ENCODE results near the gene KLHL42.
A peak's percentile ranks its signal among the peaks of the same experiment; 100 is the strongest.
"Not testable (repeated sequence)": the region's sequence is repeated elsewhere in the genome, so short reads cannot be mapped to it uniquely, and the experiment has no call there.

The KLHL42 gene, protein sequence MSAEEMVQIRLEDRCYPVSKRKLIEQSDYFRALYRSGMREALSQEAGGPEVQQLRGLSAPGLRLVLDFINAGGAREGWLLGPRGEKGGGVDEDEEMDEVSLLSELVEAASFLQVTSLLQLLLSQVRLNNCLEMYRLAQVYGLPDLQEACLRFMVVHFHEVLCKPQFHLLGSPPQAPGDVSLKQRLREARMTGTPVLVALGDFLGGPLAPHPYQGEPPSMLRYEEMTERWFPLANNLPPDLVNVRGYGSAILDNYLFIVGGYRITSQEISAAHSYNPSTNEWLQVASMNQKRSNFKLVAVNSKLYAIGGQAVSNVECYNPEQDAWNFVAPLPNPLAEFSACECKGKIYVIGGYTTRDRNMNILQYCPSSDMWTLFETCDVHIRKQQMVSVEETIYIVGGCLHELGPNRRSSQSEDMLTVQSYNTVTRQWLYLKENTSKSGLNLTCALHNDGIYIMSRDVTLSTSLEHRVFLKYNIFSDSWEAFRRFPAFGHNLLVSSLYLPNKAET

DNA sequence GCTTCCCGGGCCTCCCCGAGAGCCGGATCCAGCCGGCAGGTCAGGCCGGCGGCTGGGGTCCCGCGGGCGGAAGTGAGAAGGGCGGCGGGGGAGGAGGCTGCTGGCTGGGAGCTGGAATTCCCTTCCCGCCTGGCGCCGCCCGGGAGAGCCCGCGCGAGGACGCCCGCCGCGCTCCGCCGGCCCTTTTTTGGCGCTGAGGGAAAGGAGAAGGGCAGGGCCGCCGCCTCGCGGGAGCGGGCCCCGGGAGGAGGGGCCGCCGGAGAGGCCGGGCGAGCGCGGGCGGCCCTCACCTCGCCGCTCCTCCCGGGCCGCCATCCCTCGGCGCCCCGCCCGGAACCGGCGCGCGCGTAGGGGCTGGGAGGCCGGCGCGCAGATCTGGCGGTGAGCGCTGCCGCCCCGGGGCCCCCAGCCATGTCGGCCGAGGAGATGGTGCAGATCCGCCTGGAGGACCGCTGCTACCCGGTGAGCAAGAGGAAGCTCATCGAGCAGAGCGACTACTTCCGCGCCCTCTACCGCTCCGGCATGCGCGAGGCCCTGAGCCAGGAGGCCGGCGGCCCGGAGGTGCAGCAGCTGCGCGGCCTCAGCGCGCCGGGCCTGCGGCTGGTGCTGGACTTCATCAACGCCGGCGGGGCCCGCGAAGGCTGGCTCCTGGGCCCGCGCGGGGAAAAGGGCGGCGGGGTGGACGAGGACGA, at the start of gene KLHL42, which contains the start of gene MANSC4:
Gene KLHL42, plus strand, starts transcription at position 314 of the 692 bp plus-strand sequence. Its CDS starts 98 bp downstream, at position 412.
Gene MANSC4, minus strand, starts transcription at position 317 of the 692 bp plus-strand sequence. CDS start 8,960 bp downstream, outside the sequence.
- peak; percentile 60 for DNase-seq

GRCh38 chr12:27732281-27732680, 47.8 kb upstream of the KLHL42 start:
- no peak for DNase-seq

DNA sequence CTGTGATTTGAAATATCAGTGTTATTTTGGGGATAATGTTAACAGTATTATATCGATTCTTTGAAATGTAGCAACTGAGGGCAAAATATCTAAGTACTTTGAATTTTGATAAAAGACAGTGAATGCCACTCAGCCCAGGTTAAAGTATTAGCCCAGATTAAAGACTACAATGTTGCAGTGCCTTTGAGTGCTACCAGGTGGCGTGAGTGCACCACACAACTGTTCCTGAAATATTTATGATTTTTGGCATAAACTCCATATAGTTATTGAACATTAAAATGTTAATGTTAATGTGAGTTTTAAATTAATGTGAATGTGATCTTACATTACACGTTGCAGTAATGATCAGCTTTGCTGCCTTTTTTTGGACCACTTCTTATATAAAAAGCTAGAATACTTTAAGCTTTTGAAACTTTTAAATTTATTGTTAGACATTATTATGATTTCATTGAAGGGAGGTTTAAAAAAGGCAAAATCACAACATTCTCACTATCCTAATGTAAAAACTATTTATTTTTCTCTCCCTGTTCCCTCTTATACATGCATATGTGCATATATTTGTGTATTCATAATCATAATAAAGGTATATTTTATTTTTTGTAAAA, 46.9 kb upstream of the KLHL42 start:
- no peak for DNase-seq

GRCh38 chr12:27733791-27734190, 46.2 kb upstream of the KLHL42 start:
- no peak for DNase-seq

DNA sequence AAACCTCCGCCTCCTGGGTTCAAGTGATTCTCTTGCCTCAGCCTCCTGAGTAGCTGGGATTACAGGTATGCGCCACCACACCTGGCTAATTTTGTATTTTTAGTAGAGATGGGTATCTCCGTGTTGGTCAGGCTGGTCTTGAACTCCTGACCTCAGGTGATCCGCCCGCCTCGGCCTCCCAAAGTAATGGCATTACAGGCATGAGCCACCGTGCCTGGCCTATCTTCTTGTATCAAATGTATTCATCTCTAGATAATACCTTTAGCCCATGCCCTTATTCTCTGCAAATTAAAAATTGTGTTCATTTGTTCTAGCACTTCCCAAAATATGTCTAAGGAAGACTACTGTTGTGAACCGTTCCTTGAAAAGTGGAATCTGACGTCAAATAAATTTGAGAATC, 45.7 kb upstream of the KLHL42 start:
- not testable (repeated sequence) for DNase-seq

GRCh38 chr12:27743601-27744000, 36.4 kb upstream of the KLHL42 start:
- DNase-seq = no peak

GRCh38 chr12:27745734-27746133, 34.3 kb upstream of the KLHL42 start:
- not testable (repeated sequence) for DNase-seq

DNA sequence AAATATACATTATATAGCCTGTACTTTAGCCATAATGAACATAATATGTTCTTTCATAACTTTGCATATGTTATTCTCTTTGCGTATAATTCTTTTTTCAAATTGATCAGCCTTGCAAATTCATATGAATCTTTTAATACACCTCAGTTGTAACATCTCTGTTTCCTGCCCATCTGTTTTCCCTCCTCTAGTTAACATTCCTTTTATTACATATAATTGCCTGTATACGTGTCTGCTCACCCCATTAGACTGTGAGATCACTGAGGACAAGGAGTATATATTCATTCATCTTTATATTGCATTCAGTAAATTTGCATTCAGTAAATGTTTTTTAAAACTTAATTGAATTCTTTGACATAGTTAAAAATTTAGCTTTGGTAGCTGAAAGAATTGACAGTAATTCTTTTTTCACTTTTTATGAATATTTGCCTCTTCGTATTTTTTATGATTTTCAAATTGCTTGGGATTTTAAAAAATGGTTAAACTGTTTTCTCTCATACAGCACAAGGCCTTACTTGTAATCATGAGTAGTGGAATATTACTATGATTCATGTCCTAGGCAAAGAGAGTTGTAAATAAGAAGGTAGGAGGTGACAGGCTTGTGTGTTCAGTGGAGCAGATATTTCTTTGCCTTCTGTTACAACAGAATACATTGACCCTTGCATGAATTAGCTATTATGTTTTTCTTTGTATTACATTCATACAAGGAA, 32.8 kb upstream of the KLHL42 start:
- no peak for DNase-seq

- DNase-seq = no peak
These were observed 28.5 kb upstream of the KLHL42 start for GRCh38 chr12:27751386-27752047.

DNA sequence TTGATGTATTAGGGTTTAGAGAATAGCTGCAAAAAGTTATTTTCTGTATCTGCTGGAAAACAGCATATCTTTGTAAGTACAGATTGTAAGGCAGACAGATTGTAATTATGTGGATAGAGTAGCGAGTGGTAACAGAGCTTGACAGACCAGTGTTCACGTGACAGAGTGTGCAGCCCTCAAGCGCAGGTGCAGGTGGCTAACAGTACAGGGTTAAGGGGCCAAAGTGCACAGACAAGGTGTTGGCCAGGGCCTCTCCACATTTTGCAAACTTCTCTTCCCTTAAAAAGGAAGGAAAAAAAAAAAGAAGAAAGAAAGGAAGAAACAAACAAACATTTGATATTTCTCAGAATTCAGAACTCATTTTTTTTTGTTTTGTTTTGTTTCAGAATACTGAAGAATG, 25.2 kb upstream of the KLHL42 start:
- no peak for DNase-seq

DNA sequence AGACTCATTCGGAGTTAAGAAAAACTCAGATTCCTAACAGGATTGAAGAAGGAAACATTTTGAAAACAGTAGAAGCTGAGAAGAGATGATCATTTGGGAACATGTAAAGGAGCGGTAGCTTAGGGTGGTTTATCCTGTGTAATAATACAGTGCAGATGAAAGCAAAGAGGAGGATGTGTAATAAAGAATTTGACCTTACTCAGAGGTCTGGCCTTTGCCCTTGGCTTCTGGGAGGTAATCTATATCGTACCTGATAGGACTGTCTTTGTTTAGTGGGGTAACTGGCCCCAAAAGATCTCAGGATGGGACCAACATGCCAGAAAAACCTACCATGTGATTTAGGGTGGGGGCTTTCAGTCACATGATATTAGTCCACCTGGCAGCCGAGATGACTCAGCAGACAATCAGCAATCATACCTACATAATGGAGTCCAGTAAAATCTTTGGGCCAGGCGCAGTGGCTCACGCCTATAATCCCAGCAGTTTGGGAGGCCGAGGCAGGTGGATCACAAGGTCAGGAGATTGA, 23.3 kb upstream of the KLHL42 start:
- no peak for DNase-seq

DNA sequence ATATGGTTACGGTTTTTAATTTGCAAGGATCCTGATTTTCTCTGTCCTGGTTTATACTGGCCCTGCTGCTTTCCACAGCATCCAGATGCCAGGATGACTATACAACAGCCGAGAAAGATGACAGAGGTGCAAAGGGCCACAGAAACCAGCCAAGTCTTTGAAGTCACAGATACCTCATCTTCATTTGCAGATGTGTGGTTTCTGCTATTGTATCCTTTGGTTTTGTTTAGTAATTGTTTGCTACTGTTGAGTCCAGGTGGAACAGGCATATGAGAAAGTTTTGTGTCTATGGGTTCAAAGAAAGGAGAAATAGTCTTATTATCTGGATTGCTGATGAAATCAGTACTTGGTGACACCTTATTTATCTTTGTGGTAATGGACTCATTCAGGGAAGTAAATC, 17.3 kb upstream of the KLHL42 start:
- DNase-seq = no peak

DNA sequence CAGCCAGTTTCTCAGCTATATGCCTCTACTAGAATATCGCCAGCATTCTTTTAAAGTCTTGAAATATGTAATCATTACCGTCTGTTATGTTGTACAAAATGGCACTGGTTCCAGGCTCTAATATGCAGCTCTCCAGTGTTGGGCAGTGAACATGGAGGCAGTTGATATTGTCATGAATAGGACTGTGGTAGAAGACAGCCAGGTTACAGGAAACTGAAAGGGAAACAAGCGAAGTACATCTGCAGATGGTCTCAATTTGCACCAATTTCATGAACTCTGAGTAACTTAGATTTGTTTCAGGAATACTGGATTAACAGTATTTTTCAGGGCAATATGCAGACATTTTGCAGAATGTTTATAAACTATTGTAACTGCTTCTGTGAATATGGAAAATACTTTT, 13.4 kb upstream of the KLHL42 start:
- DNase-seq = no peak

GRCh38 chr12:27769142-27769673, 10.8 kb upstream of the KLHL42 start:
- DNase-seq = no peak

DNA sequence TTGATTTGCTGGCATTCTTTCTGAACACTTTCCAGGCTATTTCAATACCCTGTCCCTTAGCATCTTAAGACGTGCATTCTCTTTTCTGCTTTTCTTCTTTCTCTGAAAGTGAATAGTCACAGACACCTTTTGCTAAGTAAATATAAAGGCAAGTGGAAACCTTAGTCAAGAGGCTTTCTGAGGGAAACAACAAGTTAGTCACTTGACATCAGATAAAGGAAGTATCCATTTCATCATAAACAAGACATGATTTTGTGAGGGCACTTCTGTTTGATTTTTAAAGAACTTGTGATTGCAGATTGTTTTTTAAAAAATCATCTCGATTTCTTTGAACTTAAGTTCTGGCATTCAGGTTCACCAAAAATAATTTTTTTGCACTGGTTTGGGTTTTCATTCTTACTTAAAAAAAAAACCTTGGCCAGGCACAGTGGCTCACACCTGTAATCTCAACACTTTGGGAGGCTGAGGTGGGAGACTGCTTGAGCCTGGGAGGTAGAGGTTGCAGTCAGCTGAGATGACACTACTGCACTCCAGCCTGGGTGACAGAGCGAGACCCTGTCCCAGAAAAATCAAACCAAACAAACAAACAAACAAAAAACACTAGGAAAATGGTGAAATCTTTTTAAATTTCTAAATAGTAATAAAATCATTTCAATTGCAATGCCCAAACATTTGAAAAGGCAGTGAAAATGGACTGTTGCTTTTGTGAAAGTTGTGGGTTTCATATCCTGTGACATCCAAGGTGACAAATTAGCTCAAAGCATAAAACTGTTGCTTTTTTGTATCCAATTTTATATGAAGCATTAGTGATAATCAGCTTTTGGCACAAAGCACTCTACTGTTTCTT, 8.3 kb upstream of the KLHL42 start:
- DNase-seq = no peak

- no peak for DNase-seq
These were observed 7.5 kb upstream of the KLHL42 start for GRCh38 chr12:27772328-27773049.

DNA sequence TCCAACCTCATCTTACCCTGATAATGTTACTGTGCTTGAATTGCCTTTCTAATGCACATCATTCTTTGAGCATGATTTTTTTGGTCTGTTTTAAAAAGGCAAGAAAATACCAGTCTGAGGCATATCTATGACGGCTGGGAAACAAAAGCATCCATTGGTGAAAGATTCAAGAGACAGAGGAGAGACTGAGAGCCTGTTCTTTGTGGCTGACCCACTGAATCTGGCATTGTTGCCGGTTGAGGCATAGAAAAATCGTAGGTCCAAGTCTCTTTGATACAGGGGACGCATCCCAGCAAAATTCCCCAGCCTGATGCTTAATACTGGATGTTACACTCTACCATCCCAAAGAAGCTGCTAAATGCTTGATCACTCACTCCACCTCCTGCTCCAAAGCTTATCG, 2.9 kb upstream of the KLHL42 start:
- DNase-seq = no peak

GRCh38 chr12:27778206-27778605, 1.8 kb upstream of the KLHL42 start:
- no peak for DNase-seq

- DNase-seq = peak; percentile 9
These were observed 565 bp upstream of the KLHL42 start for GRCh38 chr12:27779416-27779919.

Measured in stimulated activated CD4-positive, alpha-beta T cell treated with anti-CD3 and anti-CD28 coated beads, Interleukin-12 subunit alpha, Interleukin-12 subunit beta, amount 100 ng/mL, for 4 hours (primary cell).